ENCODE results near the gene TRPM2. TPM values are rescaled to one million over a fixed set of nuclear protein-coding genes. Genes with fewer than 3 reads are reported as not detected.

The TRPM2 gene
- total RNA-seq, 4 donors from 2014 or later = 2.9 to 7.0 (median 6.1) TPM

GRCh38 chr21:44440241-44441040, 87.0 kb downstream of the TRPM2 start:
- no peak for TF ChIP-seq CTCF (IDR thresholded peaks at IDR 0.05; ENCODE audit: low read depth)

DNA sequence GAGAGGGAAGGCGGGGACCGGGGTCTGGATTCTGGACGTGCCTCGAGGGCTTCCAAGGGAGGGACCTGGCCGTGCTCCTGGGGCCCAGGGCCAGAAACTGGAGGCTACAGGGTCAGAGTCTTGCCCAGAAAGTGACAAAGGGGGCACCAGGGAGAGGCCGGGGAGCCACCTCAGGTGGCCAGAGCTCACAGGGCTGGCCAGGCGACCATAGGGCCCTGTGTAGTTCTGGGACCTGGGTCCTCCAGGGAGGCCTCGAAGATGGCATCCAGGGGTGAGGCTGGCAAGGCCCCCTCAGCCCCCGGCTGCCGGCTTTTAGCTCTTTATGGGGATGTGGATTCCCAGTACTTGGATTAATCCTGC, 87.6 kb downstream of the TRPM2 start:
- TF ChIP-seq CTCF (IDR thresholded peaks at IDR 0.05; ENCODE audit: low read depth) = no peak

- no peak for TF ChIP-seq CTCF (IDR thresholded peaks at IDR 0.05; ENCODE audit: low read depth)
These were observed 88.3 kb downstream of the TRPM2 start for GRCh38 chr21:44441581-44442265.

DNA sequence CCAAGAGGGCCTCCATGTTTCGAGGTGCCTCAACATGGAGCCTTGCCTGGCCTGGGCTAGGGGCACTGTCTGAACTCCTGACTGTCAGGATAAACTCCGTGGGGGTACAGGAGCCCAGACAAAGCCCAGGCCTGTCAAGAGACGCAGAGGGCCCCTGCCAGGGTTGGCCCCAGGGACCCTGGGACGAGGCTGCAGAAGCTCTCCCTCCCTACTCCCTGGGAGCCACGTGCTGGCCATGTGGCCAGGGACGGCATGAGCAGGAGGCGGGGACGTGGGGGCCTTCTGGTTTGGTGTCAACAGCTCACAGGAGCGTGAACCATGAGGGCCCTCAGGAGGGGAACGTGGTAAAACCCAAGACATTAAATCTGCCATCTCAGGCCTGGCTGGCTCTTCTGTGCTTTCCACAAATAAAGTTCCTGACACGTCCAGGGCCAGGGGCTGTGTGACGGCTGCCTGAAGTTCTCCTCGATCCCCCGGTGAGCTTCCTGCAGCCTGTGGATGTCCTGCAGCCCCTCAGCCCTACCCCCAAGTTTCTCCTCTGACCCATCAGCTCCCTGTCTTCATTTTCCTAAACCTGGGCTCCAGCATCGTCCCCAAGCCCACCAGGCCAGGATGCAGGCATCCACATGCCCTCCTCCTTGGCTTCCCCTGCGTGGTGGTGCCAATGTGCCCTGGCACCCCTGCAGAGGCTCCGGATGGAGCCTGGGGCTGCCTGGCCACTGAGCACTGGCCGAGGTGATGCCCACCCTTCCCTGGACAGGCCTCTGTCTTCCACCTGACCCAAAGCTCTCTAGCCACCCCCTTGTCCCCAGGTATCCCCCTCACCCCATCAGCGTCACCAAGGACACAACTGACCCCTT, 89.1 kb downstream of the TRPM2 start:
- no peak for TF ChIP-seq CTCF (IDR thresholded peaks at IDR 0.05; ENCODE audit: low read depth)

DNA sequence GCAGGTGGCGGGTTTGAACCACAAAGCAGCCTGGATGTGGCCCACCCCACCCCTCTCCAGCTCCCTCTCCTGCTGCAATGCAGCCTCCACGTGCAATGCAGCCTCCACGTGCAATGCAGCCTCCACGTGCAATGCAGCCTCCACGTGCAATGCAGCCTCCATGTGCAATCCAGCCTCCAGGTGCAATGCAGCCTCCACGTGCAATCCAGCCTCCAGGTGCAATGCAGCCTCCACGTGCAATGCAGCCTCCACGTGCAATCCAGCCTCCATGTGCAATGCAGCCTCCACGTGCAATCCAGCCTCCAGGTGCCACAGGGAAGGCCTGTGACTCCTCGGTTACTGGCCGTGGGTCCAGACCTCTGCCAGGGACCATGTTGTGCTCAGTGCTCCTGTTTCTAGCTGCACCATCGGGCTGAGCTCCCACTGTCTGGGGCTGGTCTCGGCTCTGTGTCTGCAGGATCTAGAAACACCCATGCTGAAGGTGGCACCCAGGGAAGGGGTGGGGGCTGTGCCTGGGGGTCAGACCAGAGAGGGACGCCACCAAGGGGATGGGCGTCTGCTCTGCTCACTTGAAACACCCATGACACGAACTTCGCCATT, 90.0 kb downstream of the TRPM2 start:
- TF ChIP-seq CTCF (IDR thresholded peaks at IDR 0.05; ENCODE audit: low read depth) = no peak

DNA sequence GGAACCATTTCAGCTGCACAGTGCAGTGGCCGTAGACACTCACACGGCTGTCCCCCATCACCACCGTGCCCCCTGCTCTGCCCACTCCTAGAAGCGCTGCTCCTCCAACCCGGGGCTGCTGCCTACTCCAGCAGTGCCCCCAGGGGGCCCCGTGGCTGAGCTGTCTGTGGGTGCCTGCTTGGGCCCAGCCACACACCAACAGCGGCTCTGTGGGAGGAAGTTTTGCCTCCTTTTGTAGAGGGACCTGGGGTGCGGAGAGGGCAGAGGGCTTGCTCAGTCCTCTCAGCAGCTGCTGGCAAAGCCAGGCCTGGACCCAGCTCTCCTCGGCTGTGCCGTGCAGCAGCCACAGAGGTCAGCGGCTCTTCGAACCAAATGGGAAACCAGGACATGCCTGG, 90.5 kb downstream of the TRPM2 start:
- no peak for TF ChIP-seq CTCF (IDR thresholded peaks at IDR 0.05; ENCODE audit: low read depth)

All from subcutaneous adipose tissue (tissue), 4 donors.